Endometrial microvascular endothelial cells (primary cell): ENCODE data around the gene PARD3B. TPM values are rescaled to one million over a fixed set of nuclear protein-coding genes. Genes with fewer than 3 reads are reported as not detected.

ENCODE experiments used
- in situ Hi-C: cut with HindIII; loops from 2 replicates; pipeline ENCODE4 v1.10.0; 2017; ENCODE audit warnings: low sequenced_read_pairs, low pct_unique_long_range_greater_than_20kb; ENCODE audit errors: inconsistent ontology term
- total RNA-seq: library from RNA; depleted of rRNA; stranded (reverse); fragments of >200 nt; gene quantifications from one replicate; pipeline ENCODE4 v1.2.3, GENCODE V29; 2015; ENCODE audit errors: inconsistent ontology term

PARD3B gene
- total RNA-seq, 1 donor from 2014 or later = 3.3 TPM

DNA sequence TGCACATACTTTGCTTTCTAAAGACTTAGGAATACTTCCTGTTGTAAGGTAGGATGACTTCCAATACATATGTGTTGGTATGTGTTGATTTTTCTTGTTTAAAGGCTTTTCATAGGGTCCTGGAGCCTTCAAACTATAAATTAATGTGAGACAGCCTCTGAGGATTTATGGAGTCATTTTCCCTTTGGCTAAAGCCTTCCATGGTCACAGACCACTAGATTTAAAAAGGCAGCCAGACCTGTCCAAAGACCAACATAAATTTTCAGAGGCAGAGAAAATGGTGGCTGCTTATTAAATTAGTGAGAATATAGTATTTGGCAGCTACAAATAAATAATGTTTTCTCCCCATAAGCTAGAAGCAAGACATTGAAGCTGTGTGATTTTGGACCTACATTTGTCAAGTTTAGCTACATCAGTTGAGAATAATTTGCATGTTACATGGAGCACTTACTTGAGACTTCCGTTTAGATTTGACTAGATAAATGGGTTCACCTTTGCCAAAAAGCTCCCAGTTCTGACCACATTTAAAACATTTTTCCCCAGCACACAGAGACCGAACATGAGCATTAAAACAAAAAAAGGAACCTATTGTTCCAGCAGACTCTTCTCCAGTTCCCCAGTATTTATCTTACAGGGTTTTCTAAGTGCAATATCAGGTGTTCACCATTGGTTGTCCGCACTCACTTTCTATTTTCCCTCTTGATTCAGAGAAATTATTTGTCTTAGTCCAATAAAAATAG lies 402.9 kb downstream of the PARD3B start:
- in situ Hi-C loops = no loop called here

DNA sequence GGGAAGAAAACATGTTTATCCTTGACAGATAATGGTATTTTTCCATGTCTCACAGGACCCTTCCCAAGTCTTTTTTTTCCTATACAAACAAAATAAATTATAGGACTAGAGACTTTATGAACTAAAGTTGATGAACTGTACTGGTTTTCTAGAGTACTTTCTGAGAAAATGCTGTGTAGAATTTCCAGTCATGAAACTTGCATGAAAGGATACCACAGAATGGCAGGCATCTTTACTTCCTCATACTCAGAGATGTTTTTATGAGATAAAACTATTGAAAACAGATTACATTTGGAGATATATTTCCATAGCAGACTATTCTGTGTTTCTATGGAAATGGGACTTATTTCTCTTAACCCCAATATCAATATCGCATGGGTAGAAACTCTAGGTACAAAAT lies 403.5 kb downstream of the PARD3B start:
- in situ Hi-C loops = no loop called here

DNA sequence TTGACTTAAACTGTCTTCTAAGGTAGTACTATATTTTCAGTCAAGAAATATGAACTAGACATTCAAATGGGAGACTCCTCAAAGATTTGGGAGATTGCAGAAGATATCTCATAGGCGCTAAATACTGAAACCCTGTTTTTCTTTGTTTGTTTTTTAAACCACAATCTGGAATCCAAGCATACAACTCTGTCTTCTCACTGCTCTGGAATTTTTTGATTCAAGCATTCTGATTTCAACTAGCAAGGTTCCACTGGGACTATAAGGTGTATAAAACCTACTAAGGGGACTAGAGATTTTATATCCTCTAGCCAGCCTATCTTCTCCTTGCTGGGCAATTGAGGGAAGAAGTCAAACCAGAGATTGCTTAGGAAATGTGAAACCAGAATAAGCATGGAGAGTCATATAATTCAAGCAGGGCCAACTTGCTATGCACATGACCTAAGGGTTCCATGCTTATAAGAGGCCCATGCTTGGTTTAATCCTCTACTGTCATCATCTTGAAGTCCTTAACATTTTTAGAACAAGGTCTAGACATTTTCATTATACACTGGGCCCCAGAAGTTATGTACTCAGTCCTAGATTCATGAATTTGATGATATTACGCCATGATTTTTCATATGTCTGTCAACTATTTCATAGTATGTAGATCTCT lies 405.5 kb downstream of the PARD3B start:
- in situ Hi-C loops = no loop called here

DNA sequence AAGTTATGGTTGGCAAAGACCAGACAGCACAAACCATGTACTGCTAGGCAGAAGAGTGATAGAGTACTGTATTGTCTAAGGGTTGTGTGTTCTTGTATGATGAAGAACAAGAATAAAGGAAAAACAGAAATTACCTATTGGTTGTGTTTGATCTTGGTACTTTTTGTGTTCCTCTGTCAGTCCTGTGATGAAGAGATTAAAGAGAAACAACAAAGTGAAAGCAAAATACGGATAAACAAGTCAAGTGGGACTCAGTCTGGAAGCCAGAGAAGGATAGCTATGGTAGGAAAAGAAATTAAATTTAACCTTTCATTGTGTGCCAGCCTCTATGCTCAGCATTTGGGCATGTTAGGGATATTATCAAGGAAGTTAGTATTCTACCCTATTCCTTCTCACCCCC lies 413.1 kb downstream of the PARD3B start:
- in situ Hi-C loops = no loop called here

DNA sequence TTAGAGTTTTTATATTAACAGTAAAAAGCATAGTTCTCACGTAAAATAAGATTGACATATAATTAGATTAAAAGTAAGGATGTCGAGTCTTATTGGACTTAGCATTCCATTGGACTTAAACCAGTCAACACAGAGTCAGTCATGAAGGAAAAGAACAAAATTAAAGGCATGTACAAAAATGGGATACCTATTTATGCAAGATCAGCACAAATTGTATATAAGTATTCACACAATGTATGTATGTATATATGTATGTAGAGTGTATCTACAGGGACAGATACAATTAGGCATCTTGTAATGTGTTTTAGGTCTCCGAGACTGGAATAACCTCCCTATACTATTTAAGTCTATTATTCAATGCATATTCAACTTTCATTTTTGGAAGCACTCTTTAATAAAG lies 419.1 kb downstream of the PARD3B start:
- in situ Hi-C loops = no loop called here

DNA sequence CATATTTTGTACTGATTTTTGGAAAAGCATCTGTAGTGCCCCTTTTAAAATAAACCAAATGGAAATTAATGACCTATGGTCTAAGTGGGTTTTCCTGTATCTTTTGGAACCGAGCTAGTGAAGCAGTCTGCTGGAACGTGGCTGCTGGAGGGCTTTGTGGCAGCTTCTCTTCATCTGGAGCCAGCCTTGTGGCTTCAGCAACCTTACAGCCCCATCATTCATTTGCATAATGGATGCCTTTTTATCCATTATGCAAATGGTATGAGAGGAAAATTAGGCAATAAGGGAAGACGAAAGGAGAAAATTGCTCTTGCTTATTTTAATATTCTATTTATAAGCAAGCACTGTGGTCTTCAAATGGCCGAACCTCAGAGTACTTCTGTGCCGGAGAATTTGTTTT lies 421.0 kb downstream of the PARD3B start:
- in situ Hi-C loops = no loop called here

DNA sequence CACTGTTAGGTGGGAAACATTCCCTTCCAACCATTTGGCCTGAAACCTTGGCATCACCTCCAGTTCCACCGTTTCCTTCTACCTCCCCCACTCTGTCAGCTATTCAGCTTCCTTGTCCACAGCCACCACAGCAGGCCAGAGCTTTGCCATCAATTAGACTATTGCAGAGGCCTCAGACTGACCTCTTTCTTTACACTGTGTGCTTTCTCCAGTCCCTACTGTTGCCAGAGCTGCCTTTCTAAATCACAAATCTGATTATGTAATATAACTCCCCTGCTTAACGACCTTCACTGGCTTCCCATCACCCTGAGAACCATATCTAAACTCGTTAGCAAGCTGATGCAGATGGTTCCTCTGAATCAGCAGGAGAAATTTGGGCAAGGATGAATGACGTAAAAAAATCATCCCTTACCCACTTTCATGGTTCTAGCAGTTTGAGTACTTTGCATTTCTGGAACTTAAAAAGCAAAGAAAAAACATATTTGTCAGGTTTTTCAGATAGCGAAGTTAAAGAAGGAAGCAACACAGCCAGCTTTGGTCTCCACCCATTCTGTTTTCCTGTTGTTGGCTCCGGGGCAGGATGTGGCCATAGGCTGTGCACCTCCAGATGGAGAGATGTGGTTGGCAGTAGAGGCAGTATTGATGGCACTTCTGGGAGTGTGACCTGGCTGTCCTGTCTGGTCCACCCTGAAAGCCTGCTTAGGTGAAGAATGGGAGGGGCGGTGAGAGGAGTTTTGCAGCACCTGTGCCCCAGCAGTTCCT lies 422.1 kb downstream of the PARD3B start:
- in situ Hi-C loops = no loop called here

DNA sequence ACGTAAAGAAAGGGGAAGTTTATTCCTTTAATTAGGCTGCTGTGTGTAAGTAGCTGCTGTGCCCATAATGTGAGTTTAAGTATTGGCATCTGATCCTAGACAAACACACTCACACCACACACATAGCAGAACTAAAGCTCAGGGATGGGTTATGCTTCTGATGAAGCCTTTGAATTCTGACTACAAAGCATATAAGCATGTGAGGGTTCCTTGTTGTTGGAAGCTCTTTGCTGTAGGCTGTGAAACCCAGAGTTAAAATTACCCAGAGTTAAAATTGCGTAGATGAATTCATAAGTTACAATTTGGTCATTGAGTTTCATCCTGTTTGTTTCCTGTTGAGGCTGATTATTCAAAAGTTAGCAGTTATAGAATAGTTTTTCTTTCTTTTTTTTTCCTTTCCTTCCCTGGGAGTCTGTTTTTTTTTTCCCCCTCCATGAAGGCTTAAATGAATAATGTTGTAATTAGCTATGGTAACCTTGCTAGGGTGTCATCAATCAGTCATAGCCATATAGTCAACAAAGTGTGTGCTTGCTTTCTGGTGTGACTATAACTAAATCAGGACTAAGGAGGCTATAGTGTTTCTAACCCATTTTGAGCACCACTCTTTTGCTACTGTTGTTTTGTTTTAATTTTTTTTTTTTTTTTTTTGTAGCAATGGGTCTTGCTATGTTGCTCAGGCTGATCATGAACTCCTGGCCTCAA lies 426.1 kb downstream of the PARD3B start:
- in situ Hi-C loops = no loop called here

DNA sequence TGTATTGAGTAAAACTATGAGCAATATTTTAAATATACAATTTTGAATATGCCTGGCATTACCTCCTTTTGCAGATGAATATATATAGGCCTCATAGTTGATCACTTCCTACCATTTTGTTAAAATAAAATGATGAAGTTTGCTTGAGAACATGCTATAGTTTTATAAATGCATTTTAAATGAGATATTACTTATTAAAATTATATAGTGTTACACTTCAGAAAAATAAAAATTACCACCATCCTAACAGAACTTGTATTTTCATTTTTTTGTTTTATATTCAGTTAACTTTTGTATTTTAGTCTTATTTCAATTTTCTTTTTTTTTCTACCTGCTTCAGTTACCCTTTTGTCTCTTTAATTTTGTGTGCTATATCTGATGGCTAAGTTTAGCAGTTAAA lies 426.9 kb downstream of the PARD3B start:
- in situ Hi-C loops = no loop called here

DNA sequence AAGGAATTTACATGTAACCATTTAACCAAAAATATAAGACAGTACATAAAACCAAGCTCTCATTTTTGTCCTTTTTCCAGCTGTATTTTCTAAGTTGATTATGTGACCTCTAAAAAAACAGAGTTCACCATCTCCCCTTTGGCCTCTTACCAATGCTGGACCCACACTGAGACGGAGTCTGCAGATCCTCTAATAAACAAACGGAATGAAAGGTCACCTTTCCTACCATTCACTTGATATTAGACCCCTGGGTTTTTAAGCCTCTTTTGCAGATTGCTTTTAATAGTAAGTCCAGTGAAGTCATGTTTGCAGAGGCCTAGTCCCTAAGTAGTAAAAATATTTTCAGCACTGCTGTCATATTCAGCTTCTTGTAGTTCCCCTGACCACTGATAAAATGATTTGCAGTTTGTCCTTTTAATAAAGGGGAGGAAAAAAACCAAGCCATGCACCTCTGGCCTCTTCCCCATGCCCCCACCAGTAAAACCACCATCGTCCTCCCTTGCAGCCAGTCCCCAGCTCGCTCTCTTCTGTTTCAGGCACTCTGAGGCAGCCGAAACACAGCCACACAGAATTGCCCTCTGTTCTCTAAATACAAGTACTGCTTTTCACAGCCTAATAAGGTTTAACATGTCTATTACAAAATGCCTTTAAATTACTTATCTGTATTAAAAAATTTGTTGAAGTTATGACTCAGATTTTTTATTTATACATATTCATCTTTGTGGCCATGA lies 427.5 kb downstream of the PARD3B start:
- in situ Hi-C loops = no loop called here

DNA sequence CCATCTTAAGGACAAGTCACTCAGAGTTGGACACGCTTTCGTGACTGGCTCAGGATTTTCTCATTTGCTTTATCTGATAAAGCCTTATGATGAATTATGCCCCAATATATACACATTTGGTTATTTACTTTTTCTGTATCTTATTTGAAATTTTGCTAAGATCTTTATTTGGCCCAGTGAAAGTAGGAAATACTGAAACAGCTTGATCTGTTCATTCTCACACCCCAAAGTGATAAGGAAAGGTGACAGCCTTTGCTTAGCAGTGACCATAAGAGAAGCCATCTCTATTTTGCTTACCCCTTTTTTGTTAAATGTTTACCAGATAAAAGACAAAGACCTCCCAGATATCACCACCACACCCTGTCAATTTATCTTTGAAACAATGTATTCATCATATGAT lies 428.3 kb downstream of the PARD3B start:
- in situ Hi-C loops = no loop called here

DNA sequence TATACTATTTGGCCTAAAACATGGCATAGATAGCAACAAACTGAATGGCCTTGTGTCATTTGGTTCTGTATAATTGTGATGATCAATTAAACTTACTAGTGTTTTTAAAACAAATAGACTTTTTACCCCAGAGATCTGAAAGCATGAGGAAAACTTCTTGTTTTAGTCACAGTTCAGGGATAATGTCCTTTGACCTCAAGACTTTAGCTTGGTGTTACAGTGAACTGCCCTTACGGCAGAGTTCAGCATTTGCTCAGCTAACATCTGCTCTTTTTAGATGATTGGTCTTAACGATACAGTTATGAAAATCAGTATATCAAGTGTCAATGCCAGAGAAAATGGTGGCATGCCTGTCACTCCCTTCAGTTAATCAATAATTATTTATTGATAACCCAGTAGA lies 429.2 kb downstream of the PARD3B start:
- in situ Hi-C loops = no loop called here

DNA sequence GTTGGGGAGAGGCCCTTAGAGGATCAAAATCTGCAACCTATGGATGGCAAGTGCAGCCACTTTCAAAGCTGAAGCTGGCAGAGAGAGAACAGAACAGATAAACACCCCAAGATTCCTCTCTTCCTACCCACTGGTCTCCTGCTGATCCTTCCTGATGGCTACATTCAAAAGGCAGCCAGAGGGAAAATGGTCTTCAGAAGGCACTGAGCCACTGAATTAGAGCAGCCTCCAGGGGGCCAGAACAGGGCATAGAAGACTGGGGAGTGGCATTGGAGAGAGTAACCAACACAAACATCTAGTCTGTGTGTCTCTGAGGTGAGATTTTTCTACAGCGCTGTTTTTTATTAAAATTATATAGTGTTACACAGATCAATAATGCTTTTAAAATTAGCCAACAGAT lies 432.6 kb downstream of the PARD3B start:
- in situ Hi-C loops = no loop called here

DNA sequence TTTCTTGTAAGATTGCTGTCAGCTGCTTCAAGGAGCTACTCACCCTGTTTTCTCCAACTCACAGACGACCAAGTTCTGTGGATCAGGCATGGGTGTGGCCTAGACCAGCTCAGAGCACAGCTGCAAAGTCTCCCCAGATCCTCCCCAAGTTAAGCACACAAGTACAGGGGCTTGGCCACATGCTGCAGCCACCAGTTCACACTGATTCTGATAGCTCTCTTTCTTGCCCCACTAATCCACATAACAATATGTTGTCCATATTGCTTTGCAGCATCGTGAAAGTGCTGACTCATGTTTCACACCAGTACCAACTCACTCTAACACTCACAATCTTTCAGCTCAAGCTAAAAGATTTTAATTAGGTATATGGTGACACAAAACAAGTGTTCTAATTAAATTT lies 437.0 kb downstream of the PARD3B start:
- in situ Hi-C loops = no loop called here

DNA sequence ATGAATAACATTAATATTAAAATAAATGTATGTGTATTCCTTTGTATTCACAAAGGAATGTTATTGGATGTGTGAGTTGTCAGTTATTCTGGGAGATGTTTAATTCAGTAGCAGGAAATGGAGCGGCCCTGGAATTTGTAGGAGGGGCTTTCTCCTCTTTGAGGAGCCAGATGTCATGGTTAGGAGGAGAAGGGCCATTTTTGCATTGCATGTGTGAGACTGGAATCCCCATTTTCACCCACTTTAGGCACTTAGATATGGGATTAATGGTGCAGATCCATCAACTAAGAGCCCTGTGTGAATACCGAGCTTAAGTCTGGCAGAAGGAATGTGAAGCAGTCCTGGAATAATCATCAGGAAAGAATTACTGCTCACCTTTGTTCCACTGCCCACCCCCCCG lies 439.2 kb downstream of the PARD3B start:
- in situ Hi-C loops = no loop called here

DNA sequence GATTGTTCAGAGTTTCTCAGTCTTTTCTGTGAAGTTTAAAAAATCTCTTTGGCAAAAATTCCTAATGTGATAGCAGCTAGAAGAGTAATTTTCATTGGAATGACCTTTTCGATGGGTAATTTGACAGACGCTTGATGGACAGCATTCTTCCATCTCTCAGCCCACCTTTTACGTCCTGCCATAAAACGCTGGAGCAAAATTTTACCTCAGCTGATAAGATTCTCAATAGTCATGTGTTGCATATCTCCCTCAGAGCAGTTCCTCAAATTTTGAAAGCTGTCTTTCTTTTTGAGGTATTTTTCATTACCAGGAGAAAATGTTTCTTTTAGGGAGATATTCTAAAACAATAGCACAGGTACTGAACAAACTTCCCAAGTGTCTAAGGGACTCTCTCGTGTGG lies 441.4 kb downstream of the PARD3B start:
- in situ Hi-C loops = no loop called here

DNA sequence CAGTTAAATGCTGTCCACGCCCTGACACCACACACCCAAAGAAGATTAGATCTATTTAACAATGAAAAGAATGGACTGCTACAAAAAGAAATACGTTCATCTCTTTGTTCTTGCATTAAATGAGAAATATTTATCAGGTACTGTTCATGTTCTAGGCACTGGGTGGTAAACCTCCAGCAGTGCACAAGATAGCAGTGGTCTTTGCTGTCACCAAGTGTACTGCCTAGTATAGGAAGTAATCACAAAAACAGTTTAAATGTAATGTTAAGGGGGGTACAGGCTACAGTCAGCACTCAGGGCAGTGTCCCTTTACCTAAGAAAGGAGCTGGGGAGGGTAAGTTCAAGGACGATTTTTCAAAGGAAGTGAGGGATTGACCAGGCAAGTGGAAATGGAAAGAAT lies 443.6 kb downstream of the PARD3B start:
- in situ Hi-C loops = no loop called here

DNA sequence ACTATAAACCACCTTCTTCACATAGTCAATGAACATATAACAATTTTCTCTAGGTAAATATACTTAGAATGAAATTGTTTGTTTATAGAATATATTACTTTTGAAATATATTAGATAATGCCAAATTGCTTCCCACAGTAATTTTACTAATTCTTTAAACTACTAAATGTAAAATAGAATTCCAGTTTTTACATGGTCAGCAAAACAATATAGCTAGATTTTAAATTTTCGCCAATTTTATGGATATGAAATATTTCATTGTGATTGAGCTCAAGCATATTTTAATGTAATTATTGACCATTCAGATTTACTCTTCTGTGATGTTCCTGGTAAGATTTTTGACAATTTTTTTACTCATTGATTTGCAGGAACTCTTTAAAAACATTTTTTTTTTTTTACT lies 444.6 kb downstream of the PARD3B start:
- in situ Hi-C loops = no loop called here
